NCI-H1048 (cell line): ENCODE results near the gene POU2F2.

Experiments used
- DNase-seq: peaks from one replicate; lab custom pipeline; 2025; lab: John Stamatoyannopoulos, UW

The POU2F2 gene

DNA sequence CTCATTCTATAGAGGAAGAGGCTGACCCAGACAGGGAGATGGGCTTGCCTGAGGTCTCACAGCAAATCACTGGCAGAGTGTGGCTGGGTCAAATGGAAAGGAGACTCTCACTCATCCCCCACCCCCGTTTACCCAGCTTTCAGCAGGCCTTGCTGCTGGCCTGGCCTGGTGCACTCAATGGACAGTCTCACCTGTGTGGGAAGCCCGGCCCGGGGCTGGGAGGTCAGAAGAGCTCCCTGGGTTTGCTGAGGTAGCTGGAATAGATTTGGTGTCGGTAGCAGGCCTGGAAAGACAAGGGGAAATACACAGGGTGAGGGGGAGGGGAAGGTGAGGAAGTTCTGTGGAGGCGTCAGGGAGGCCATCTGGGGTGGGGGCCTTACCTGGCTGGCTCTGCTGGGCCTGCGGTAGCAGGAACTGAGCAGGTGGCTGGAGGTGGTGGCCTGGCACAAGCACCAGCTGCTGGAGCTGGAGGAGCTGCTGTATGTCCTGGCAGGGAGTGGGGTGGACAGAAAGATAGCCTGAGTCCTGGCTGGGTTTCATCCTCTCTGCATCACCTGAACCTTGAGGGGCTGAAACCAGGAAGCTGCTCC is 32.8 kb downstream of the POU2F2 start:
- no peak for DNase-seq

DNA sequence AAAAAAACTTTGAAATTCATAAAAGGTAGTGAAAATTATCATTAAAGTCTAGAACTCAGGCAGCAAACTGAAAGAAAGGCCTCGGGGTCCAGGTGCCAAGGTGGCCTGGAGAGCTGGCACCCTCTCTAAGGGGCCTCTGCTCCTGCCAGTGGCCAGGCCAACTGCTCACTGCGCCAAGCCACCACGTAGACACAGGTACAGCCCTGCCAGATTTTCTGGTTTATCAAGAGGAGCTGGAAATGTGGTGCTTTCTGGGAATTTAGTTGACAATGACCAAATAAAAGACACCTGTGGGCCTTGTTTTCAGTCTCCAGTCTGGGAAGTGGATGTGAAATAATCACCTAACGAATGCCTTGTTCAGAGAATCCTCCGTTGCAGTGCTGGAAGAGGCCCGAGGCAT is 33.5 kb downstream of the POU2F2 start:
- no peak for DNase-seq

DNA sequence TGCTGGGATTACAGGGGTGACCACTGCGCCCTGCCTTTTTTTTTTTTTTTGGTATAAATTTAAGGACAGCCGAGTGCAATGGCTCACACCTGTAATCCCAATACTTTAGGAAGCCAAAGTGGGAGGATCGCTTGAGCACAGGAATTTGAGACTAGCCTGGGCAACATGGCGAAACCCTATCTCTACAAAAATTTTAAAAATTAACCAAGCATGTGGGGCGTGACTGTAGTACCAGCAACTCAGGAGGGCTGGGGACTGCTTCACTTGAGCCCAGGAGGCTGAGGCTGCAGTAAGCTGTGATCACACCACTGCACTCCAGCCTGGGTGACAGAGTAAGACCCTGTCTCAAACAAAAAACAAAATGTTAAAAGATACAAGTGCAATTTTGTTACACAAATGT is 34.8 kb downstream of the POU2F2 start:
- no peak for DNase-seq

DNA sequence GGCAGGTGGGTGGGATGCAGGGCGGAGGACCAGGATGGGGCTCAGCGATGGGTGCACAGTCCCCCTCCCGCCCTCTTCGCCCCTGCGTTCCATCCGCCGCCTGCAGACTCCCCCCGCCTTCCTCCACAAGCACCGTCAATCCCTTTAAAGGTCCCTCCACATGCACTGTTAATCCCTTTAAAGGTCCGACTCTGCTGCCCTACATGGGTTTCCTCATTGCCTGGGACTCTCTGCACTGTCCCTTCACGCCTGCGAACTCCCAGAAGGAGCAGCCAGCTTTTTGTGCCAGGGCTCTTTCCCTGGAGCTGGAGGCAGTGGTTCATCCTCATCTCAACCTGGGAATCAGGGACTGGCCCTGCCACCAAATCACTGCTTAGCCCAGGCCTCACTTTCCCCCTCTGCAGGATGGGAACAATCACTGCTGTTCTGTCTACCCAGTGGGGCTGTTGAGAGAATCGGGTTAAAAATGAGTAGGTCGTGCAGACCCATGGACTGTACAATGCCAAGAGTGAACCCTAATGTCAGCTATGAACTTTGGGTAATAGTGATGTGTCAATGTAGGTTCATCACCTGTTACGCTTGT is 35.9 kb downstream of the POU2F2 start:
- DNase-seq = no peak

DNA sequence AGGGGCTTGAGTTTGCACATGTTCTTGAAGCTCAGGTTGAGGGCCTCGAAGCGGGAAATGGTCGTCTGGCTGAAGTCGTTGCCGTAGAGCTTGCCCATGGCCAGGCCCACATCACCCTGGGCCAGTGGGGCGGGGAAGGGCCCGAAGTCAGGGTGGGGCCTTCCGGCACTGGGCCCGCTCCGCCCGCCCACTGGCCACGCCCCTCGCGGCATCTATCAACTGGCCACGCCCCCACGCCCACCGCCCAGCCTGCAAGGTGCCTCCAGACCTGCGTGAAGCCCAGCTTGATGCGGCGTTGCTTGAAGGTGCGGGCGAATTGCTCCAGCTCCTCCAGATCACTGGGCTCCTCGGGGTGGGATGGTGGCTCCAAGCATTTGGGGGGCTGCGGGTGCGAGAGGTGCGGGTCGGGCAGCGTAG is 36.4 kb downstream of the POU2F2 start:
- no peak for DNase-seq

DNA sequence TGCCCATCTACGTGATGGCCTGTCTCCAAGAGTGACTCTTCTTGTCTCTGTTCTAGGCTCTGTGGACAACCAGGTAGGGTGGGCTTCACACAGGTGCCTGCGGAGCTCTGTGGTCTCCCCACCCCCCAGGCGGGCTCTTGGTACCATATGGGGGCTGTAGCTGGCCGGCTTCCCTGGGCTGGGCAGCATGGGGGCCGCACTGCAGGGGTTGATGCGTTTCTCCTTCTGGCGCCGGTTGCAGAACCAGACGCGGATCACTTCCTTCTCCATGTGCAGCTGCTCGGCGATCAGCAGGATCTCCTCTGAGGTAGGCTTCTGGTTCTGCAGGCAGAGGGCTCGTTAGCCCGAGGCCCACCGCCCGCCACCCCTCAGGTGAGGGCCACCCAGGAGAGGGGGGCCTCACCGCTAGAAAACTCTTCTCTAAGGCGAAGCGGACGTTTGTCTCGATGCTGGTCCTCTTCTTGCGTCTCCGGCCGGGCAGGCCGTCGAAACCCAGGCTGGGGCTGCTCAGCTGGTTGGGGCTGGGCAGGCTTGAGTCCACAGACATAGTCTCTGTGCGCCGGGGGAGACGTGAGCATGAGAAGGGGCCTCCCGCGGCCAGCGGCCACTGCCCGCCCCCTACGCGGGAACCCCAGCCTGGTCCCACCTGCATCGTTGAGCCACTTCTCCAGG is 37.0 kb downstream of the POU2F2 start:
- DNase-seq = no peak

DNA sequence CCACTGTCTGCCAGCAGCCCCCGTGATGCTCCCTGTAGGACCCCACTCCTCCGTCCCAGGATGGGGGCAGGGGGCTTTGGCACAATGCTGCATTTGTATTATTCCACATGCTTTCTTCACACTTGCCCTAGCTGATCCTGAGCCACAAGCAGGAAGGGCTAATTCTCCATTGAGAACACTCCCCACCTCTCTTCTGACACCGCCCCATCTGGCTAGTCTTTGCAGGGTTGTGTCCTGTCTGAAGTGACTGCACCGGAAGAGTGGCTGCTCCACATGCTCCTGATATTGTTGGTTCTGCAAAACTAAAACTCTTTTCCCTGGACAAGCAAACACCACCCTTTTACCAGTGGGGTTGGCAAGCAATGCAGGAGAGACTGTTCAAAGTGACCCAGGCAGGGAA is 38.3 kb downstream of the POU2F2 start:
- DNase-seq = no peak

DNA sequence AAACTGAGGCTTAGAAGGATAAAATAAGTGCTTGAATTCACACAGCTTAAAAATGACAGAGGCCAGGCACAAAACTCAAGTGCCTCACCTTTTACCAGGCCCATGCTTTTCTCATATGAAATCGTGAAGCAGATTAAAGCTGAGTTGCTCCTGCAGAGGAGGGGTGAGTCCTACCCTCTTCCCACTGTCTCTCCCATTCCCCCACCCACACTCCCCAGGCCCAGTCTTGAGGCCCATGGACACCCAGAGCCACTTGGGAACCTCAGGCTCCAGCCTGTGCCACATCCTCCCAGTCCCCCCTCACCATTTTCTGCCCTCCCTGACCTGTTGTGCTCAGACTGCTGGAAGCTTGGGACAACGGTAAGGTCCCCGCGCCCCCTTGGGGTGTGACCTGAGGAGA is 38.7 kb downstream of the POU2F2 start:
- DNase-seq = no peak

DNA sequence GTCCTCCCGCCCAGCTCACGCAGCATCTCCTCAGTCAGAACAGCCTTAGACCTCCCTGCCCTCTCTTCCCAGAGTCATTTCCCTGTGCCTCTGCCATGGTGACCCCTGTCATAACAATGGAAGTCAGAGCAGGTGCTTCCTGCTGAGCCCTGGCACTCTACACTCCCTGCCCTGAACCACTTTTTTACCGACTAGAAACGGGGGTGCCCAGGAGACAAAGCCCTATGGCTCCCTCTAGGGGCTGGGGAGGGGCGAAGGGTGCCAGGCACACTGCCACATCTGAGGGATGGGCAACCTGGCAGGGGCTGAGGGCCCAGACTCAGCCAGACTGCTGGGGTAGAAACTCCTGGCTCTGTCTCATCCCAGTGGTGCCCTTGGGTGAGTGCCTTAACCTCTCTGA is 39.9 kb downstream of the POU2F2 start:
- no peak for DNase-seq

DNA sequence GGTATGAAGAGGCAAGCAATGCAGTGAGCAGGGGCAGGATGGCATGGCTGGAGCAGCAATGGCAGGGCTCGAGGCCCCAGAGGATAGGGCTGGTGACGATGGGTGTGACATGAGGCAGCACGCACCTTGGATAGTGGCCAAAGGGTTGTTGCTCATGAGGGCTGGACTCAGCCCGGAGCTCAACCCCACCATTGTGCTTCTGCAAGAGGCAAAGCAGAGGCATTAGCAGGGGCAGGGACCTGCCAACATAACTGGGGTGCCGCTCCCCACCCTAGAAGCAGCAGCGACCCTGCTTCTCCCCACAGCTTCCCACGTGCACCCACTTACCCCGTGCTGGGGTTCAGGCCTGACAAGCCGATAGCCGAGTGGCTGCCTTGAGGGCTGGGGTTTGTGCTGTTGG is 40.5 kb downstream of the POU2F2 start:
- DNase-seq = no peak

DNA sequence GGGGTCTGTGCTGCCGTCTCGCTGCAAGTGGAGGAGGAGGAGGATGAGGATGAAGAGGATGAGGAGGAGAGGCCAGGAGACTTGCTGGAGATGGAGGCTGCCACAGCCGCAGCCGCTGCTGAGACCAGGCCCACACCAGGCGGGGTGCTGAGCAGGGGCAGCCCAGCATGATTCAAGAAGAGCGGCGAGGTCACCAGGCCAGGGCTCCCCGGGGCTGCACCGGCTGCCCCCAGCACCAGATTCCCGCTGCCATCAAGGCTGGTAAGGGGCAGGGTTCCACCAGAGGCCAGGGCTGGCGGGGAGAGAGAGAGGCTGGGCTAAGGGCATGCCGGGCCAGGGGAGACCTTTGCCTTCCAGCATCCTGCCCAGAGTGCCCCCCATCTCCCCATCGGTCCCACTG is 40.9 kb downstream of the POU2F2 start:
- DNase-seq = no peak

DNA sequence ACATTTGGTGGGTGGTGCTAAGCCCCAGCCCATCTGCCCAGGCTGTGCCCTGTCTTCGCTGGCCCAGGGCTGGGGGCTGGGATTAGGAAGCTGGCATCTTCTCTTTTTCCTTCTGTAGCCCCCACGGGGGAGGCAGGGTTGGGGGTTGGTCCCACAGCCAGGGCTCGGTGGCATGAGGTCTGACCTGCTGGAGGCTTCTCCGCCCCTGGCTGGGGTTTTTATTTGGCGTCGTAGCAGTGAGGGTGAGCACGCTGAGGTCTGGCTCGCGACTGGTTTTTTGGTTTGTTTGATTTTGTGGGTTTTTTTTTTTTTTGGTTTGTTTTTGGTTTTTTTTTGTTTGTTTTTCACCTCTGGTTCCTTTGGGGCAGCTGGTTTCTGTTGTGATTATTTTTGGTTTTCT is 41.6 kb downstream of the POU2F2 start:
- DNase-seq = no peak

DNA sequence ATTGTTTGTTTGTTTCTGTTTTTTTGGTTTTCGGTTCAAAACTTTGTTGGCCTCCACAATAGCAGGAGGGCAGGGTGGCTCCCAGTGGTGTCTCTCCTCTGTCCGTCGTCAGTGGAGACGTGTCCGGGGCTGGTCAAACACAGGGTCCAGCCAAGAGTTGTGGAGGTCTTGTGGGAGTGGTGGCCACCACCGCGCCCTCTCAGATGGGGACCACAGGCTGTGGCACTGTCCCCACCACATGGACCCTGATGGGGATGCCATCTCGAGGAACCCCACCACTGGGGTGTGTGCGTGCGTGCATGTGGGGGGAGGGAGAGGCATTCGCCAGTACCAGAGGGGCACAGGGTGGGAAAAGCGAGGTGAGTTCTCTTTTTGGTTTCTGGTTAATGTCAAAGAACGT is 42.5 kb downstream of the POU2F2 start:
- DNase-seq = no peak

DNA sequence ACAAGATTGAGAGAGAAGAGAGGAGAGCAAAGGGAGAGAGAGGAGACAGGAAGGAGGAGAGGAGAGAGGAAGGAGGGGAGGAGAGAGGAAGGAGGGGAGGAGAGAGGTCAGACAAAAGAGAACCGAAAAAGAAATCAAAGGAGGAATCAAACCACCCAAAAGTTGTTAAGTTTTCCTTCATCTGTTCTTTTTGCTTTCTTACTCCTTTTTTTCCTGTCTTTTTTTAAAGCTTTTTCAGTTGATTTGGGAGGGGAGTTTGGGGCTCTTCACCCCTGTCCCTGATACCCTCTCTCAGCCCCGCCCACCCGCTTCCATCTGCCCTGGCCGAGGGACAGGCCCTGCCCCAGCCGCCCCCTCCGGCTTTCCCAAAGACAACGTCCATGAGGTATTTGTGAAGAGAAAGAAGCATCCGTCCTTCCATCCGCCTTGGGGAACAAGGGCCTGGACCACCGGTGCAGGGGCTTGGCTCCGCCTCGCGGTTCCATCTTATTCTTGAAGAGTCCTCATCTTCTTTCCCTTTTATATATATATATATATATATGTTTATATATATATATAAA is 43.0 kb downstream of the POU2F2 start:
- no peak for DNase-seq

DNA sequence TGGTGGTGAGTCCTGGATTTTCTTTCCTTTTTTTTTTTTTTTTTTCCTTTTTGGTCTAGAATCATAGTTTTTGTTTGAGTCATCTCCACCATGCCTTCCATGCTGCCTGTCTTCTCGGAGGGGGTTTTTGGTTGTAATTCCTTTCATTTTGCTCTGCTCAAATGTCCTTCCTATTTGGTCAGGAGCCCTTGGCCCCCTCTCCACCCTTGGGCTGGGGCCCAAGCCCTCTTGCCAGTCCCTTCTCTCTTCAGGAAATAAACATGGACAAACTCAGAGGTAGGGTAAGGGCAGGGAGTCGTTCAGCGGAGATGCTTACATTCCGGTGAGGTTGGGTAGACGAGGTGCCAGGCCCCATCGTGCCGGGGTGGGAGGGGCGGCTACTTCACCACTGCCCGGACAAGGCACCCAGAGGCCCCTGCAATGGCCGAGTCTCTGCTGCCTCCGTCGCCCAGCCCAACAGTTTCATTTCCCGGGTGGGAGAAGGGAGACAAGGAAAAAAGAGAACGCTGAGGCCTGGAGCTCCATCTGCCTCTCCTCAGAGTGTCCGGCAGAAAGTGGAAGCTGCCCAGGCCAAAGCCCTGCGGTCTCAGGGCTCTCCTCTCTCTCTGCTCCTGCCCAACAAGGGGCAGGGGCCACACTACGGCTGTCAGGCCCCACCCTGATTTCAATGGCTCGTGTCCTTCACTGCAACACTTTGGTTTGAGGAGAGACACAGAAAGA is 43.6 kb downstream of the POU2F2 start:
- no peak for DNase-seq

DNA sequence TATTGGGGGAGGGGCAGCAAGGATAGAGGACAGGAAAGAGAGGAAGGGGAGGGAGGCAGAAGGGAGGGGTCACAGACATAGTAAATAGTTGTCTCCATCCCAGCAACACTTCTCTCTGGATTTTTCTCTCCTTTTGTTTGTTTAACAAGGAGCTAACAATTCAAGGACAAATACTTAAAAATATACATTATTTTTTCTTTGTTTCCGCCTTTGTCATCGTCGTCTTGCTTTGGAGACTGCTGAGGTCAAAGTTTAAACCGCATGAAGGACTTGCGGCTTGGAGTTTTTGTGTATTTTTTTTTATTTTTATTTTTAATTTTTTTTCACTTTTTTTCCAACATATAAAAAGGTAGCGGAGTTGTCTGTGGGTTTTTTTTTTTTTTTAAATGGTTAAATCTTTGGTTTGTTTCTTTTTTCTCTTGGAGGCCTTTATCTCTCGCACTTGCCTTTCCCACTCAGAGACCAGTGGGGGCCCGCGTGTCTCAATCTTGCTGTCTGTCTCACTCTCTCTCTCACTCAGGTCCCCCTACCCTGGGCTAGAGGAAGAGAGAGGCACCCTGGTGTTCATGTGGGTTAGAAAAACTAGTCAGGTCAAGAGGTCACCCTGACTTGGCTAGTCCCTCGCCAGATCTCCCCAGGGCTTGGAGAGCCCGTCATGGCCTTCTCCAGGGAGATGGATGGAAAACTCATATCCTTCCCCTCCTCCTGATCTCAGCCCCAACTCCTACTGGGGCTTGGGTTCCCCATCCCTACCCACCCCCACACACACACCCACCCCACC is 45.3 kb downstream of the POU2F2 start:
- DNase-seq = no peak

DNA sequence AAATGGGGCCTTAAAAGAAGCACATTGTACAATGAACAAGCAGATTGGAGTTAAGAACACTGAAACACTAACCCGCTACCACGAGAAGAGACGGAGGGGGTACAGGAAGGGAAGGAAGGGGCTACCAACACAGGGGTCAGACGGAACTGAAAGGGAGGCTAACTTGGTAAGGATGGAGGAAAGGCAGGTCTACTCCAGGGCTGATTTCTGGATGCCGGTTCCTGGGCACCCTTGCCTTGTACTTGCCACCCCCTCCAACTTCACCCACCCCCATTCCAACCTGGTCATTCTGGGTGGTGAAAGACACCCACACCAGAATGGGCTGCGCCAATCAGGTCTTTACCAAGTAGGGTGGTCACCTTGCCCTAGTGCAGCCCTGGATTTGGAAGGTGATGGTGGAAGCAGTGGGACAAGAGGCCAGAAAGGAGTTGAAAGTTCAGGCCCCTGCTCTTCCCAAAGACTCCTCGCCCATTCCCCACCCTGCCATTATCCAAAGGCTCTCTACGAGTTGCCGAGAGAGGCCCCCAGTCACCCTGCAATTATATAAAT is 46.0 kb downstream of the POU2F2 start:
- no peak for DNase-seq

DNA sequence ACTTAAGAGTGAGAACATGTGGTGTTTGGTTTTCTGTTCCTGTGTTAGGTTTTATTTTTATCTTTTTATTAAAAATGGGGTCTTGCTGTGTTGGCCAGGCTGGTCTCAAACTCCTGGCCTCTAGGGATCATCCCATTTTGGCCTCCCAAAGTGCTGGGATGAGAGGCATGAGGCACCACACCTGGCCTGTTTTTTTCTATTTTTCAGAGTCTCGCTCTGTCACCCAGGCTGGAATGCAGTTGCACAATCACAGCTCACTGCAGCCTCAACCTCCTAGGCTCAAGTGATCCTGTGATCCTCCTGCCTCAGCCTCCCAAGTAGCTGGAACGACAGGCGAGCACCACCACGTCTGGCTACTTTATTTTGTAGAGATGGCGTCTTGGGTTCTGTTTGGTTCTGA is 48.7 kb downstream of the POU2F2 start:
- no peak for DNase-seq

DNA sequence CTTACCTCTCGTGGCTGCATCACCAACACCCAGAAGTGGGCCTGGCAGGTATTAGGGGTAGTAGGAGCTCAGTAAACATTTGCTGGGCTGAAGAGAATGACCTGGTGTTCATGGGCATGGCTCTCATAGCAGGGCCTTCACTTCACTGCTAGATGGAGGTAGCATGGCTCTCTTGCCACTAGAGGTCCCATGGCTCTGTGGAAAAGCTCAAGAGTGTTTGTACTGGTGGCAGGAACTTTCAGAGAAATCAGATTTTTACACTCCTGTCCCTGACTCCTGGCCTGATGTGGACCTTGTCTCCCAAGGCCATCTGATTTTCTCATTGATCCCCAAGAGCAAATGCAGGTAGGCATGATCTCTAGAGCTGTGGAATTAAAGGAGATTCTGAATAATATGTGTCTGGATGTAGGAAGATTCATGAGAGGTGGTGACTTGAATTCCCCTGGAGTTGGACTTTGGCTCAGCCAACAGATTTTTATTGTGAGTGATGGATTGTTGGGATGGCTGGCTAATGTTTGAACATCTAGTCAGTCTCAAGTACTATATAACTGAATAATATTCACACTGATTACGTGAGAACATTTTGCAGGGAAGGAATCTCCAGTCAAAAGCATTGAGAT is 50.6 kb downstream of the POU2F2 start:
- no peak for DNase-seq

DNA sequence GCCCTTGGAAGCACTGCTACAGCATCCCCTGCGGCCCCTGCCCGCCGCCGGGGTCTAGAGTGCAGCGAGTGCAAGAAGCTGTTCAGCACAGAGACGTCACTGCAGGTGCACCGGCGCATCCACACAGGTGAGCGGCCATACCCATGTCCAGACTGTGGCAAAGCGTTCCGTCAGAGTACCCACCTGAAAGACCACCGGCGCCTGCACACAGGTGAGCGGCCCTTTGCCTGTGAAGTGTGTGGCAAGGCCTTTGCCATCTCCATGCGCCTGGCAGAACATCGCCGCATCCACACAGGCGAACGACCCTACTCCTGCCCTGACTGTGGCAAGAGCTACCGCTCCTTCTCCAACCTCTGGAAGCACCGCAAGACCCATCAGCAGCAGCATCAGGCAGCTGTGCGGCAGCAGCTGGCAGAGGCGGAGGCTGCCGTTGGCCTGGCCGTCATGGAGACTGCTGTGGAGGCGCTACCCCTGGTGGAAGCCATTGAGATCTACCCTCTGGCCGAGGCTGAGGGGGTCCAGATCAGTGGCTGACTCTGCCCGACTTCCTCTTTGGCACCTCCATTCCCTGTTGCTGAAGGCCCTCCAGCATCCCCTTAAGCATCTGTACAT is 51.4 kb downstream of the POU2F2 start:
- DNase-seq = no peak
